Adrenal gland (tissue), 12 donors: ENCODE measurements around the gene NIN. TPM values are rescaled to one million over a fixed set of nuclear protein-coding genes. Genes with fewer than 3 reads are reported as not detected.

Experiments
- DNase-seq, 7 donors: peaks; one replicate each; pipeline ENCODE4 v3.0.0-alpha.2; 2019 to 2020
- H3K27ac ChIP-seq, 5 donors: fragments of 200-600 bp; sonication (generic) in 4 of 5; 1 replicate in 3 of 5; 2 replicates in 2 of 5; pipeline versions ENCODE4 v1.5.1 to v1.8.0; 2016 to 2020; ENCODE audit warnings: mild to moderate bottlenecking in 1 of 5
- H3K27me3 ChIP-seq: fragments of 200-600 bp; 2 replicates; pipeline ENCODE4 v1.8.0; 2021
- H3K36me3 ChIP-seq, 2 donors: fragments of 200-600 bp; replicated peaks in 1 of 2; 1 replicate in 1 of 2; 2 replicates in 1 of 2; pipeline versions ENCODE4 v1.5.1 to v1.8.0; 2018 to 2022
- H3K4me1 ChIP-seq, 2 donors: fragments of 200-600 bp; replicated peaks in 1 of 2; 1 replicate in 1 of 2; 2 replicates in 1 of 2; pipeline versions ENCODE4 v1.5.1 to v1.8.0; 2018 to 2021
- H3K4me3 ChIP-seq, 4 donors: fragments of 200-600 bp; sonication (generic) in 3 of 4; one replicate each; pipeline ENCODE4 v1.5.1; 2016 to 2018
- H3K9me3 ChIP-seq, 3 donors: fragments of 200-600 bp; sonication (generic) in 1 of 3; replicated peaks in 1 of 3; 1 replicate in 2 of 3; 2 replicates in 1 of 3; pipeline versions ENCODE4 v1.5.1 to v1.8.0; 2016 to 2021
- POLR2A ChIP-seq, 2 donors: fragments of 450-650 bp; IDR thresholded peaks; one replicate each; pipeline ENCODE4 v1.6.1; 2017; ENCODE audit warnings: antibody characterized with exemption in 2 of 2, mild to moderate bottlenecking in 2 of 2, moderate library complexity in 1 of 2
- WGBS, 4 donors: extraction: QIAGEN DNeasy Blood & Tissue Kit in 2 of 4; methylation state at CpG; one replicate each; pipeline versions ENCODE4 v1.1.5 to v1.1.7; 2013 to 2017; 5-methylcytosine and 5-hydroxymethylcytosine counted together
- intact Hi-C, 2 donors: fragments of 100-400 bp; cut with DNase I; formaldehyde crosslinking; loops; one replicate each; pipeline versions ENCODE4 v1.14.1 to v1.15.0; 2022 to 2023
- polyA plus RNA-seq, 3 donors: library from polyadenylated mRNA; stranded (reverse); fragments of 200-250 nt in 2 of 3; fragments of 350-450 nt in 1 of 3; fragmentation: Illumina TruSeq in 1 of 3; extraction: RNeasy Lipid Tissue Mini Kit (QIAGEN cat#74804) in 1 of 3; gene quantifications; one replicate each; pipeline ENCODE4 v1.2.3, GENCODE V29; 2013 to 2014
- total RNA-seq, 9 donors: library from RNA; depleted of rRNA in 4 of 9; stranded (reverse); fragments of >200 nt in 4 of 9; fragments of 120-200 nt in 1 of 9; fragmentation: NEBNext Ultra II Directional in 1 of 9; extraction: Animal tissue kit (Norgen Biotek cat#: 25700) in 1 of 9; gene quantifications; one replicate each; pipeline versions ENCODE4 v1.1.0 to v1.2.4, GENCODE V29; 2013 to 2023
- TF ChIP-seq, protein P1 (sequence below), 6 experiments: fragments of 450-650 bp in 4 of 6; fragments of 200-600 bp in 2 of 6; sonication (generic) in 1 of 6; IDR thresholded peaks; 1 replicate in 5 of 6; 2 replicates in 1 of 6; pipeline versions ENCODE4 v1.5.1 to v1.8.0; 2016 to 2021; ENCODE audit warnings: antibody characterized with exemption in 6 of 6, mild to moderate bottlenecking in 2 of 6, moderate library complexity in 1 of 6
- donor health status: healthy with polysubstance abuse.
- donor health status: Bipolar disorder and iron deficiency.
- donor health status: DM: yes; HTN: yes; CAD: no.
- donor health status: DM: no; HTN: no; CAD: no.
- donor health status: DM: no; HTN: no; CAD: no.
- donor health status: DM: yes; HTN: yes; CAD: no.

NIN gene
- total and polyA plus RNA-seq, 12 donors: 3.0 to 66.1 (median 17.9) TPM

DNA sequence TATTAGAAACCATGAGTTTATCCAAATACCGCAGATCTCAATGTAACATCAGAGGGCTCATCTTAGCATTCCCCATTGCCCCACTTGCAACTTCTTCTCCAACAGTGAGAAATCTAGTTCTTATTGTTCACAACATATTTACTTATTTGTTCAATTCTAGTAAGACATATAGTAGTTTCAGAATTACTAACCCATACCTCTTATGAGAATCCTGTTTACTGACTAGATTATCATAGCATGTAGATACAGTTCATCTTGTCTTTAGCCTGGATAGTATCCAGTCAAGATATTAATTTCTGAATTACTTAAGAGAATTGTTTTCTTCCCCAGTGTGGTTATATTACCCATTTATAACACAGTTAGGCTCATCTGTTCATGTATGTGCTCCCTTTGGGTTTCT is 80.6 kb downstream of the NIN start:
- H3K27ac ChIP-seq: no peak overlapping the region
- no peak overlapping the region for H3K4me3 ChIP-seq
- H3K4me1 ChIP-seq: no peaks in the 10 kb centered on the region
- DNase-seq: no peak
- TF ChIP-seq POLR2A (IDR thresholded peaks at IDR 0.05): no peak
- TF ChIP-seq, protein P1, sequence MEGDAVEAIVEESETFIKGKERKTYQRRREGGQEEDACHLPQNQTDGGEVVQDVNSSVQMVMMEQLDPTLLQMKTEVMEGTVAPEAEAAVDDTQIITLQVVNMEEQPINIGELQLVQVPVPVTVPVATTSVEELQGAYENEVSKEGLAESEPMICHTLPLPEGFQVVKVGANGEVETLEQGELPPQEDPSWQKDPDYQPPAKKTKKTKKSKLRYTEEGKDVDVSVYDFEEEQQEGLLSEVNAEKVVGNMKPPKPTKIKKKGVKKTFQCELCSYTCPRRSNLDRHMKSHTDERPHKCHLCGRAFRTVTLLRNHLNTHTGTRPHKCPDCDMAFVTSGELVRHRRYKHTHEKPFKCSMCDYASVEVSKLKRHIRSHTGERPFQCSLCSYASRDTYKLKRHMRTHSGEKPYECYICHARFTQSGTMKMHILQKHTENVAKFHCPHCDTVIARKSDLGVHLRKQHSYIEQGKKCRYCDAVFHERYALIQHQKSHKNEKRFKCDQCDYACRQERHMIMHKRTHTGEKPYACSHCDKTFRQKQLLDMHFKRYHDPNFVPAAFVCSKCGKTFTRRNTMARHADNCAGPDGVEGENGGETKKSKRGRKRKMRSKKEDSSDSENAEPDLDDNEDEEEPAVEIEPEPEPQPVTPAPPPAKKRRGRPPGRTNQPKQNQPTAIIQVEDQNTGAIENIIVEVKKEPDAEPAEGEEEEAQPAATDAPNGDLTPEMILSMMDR (IDR thresholded peaks at IDR 0.05): no peak
- intact Hi-C loops: no loop called here
- H3K36me3 ChIP-seq: peaks cover 0 to 17% of the 10 kb centered on the region in 2 donors
- 88 to 100% (median 97%) methylated on average over 1 of the region's 1 CpG for WGBS, 4 donors
- H3K9me3 ChIP-seq: no peaks in the 10 kb centered on the region
- no peaks in the 10 kb centered on the region for H3K27me3 ChIP-seq

DNA sequence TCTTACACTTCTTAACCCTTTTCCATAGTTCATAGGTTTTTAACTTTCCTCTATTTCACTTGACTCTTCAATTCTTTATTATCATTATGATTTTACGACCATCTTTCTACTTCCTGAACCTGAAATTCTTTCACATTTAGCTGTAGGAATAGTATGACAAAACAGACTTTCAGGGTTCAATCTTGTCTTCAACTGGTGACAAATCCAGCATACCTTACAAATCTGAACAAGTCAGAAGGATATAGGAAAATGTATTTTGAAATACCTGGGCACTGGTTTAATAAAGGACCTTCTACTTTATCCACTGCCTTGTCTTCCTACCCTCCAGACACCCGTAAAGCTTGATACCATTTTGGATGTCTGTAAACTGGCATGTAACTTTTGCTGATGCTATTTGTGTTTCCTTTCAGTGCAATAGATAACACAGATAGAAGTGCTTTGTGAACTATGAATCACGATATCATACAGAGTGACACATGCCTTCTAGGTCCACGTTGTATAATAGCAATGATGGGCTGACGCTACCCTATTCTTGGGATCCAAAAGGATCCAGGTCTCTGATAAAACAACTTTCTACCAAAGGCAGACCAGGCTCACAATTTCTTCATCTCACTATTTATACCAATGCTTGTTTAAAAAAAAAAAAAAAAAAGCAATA is 85.4 kb downstream of the NIN start:
- no peak overlapping the region for H3K27ac ChIP-seq
- DNase-seq: no peak
- no peaks in the 10 kb centered on the region for H3K27me3 ChIP-seq
- peaks cover 0 to 20% of the 10 kb centered on the region in 2 donors for H3K36me3 ChIP-seq
- H3K4me1 ChIP-seq: peaks cover 0 to under 1% of the 10 kb centered on the region in 2 donors
- intact Hi-C loops: no loop called here
- H3K9me3 ChIP-seq: no peaks in the 10 kb centered on the region
- TF ChIP-seq, protein P1 (IDR thresholded peaks at IDR 0.05): no peak
- no peak for TF ChIP-seq POLR2A (IDR thresholded peaks at IDR 0.05)
- H3K4me3 ChIP-seq: no peak overlapping the region
- 94 to 97% (median 96%) methylated on average over 5 of the region's 5 CpGs for WGBS, 4 donors

DNA sequence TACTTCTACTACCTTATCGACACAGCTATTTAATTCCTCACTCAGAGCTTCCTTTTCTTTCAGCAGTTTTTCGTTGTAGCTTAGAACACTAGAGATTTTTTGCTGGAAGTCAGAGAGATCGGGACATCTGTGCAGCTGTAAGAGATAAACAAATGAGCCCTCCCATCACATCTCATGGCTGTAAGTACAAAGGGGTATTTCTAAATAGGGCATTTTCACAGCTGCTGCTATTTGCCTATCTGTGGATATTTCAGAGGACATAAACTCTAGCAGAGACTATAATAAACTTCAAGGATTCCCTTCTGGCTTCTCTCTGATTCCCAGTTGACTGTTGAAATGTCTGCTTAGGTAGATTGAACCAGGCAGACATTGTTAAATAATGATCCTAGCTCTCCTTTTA is 86.7 kb downstream of the NIN start:
- Histone ChIP-seq H3K9me3 (no peaks in the 10 kb centered on the region), H3K27me3 (no peaks in the 10 kb centered on the region), H3K27ac (no peak overlapping the region), H3K4me1 (peaks cover 0 to 14% of the 10 kb centered on the region in 2 donors), H3K36me3 (peaks cover 0 to 20% of the 10 kb centered on the region in 2 donors), H3K4me3 (no peak overlapping the region)
- no peak for TF ChIP-seq POLR2A (IDR thresholded peaks at IDR 0.05)
- TF ChIP-seq, protein P1 (IDR thresholded peaks at IDR 0.05): no peak
- no peak for DNase-seq
- 69 to 72% (median 71%) methylated on average over 3 of the region's 3 CpGs for WGBS, 4 donors
- intact Hi-C loops: no loop called here

DNA sequence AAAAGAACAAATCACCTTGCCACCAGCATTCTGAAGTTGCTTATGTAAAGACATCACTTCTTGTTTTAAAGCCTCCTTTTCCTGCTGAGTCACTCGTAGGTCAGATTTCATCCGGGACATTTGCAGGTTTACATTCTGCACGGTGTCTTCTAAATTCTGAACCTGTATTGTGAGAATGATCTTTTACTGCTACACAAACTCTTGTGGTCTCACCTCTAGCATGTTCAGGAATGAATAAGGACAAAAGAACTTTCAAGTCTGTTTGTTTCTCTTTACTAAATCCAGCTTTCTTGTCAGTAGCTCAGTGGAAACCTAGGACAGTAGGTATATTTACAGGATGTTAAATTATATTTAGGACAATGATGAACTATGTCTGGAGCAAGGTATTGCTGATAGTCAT is 89.4 kb downstream of the NIN start:
- peaks cover 0 to 29% of the 10 kb centered on the region in 2 donors for H3K36me3 ChIP-seq
- no peak for DNase-seq
- 63 to 77% (median 68%) methylated on average over 3 of the region's 3 CpGs for WGBS, 4 donors

More for the DNA sequence above, 89.4 kb downstream of the NIN start:
- TF ChIP-seq POLR2A (IDR thresholded peaks at IDR 0.05): no peak
- TF ChIP-seq, protein P1 (IDR thresholded peaks at IDR 0.05): no peak
- Histone ChIP-seq H3K4me1 (peaks cover 0 to 15% of the 10 kb centered on the region in 2 donors), H3K27me3 (no peaks in the 10 kb centered on the region), H3K27ac (no peak overlapping the region), H3K4me3 (no peak overlapping the region), H3K9me3 (no peaks in the 10 kb centered on the region)
- intact Hi-C loops: no loop called here
